Neural progenitor cell (in vitro differentiated cells): ENCODE data around the gene GPRC5A.

Experiments
- CTCF ChIP-seq: fragments of 200-600 bp; sonication (generic); IDR thresholded peaks from 2 replicates; pipeline ENCODE4 v1.5.1; 2017; ENCODE audit warnings: antibody characterized with exemption, mild to moderate bottlenecking
- EZH2 ChIP-seq: fragments of 200-600 bp; sonication (generic); IDR thresholded peaks from 2 replicates; pipeline ENCODE4 v1.6.1; 2017; ENCODE audit warnings: antibody characterized with exemption, mild to moderate bottlenecking, moderate library complexity
- EZH2phosphoT487 ChIP-seq: fragments of 200-600 bp; sonication (generic); IDR thresholded peaks from 2 replicates; pipeline ENCODE4 v1.6.1; 2017; ENCODE audit warnings: antibody characterized with exemption

GRCh38 chr12:12877781-12878455, 13.4 kb upstream of the GPRC5A start:
- TF ChIP-seq CTCF (no peak), EZH2 (no peak), EZH2phosphoT487 (no peak)
